K562 (cell line): ENCODE measurements around the gene EXOSC2. TPM values are rescaled to one million over a fixed set of nuclear protein-coding genes. Genes with fewer than 3 reads are reported as not detected.

Source experiments
- ATF4 ChIP-seq: fragments of 450-650 bp; formaldehyde crosslinking; IDR thresholded peaks from 2 replicates; pipeline ENCODE4 v1.4.0; 2022; ENCODE audit warnings: mild to moderate bottlenecking, moderate library complexity
- CREB3L1 ChIP-seq: fragments of 450-650 bp; IDR thresholded peaks from 2 replicates; pipeline ENCODE4 v1.6.1; 2014; ENCODE audit warnings: low read depth, mild to moderate bottlenecking, moderate library complexity, borderline replicate concordance
- EP300 ChIP-seq: IDR thresholded peaks from 2 replicates; pipeline ENCODE4 v1.6.1; 2012; ENCODE audit warnings: low read length, improper control_type of control experiment
- GABPA ChIP-seq: fragments of 200-800 bp; sonication (Bioruptor generic); conservative IDR thresholded peaks from 2 replicates; pipeline ENCODE4 v1.6.1; 2016; ENCODE audit warnings: low read depth, missing genetic modification characterization, missing compliant biosample characterization
- MCM7 ChIP-seq, 2 experiments: fragments of 450-650 bp; IDR thresholded peaks; 2 replicates each; pipeline ENCODE4 v1.6.1; 2016 to 2018
- MIER1 ChIP-seq: fragments of 450-650 bp; IDR thresholded peaks from 2 replicates; pipeline ENCODE4 v1.6.1; 2016; ENCODE audit warnings: antibody characterized with exemption, mild to moderate bottlenecking, low read depth
- RAD21 ChIP-seq, 2 experiments: fragments of 250-450 bp in 1 of 2; fragments of 450-650 bp in 1 of 2; sonication (Bioruptor Pico) in 1 of 2; formaldehyde crosslinking in 1 of 2; IDR thresholded peaks in 1 of 2; conservative IDR thresholded peaks in 1 of 2; 2 replicates each; pipeline versions ENCODE4 v1.4.0 to v1.8.0; 2020 to 2022; ENCODE audit warnings: mild to moderate bottlenecking in 2 of 2, moderate library complexity in 1 of 2
- RBFOX2 ChIP-seq: fragments of 200-400 bp; formaldehyde crosslinking; IDR thresholded peaks from 2 replicates; pipeline ENCODE4 v1.6.1; 2017; ENCODE audit warnings: low read depth, mild to moderate bottlenecking, low read length, moderate library complexity
- TAF9B ChIP-seq: fragments of 450-650 bp; IDR thresholded peaks from 2 replicates; pipeline ENCODE4 v1.6.1; 2018; ENCODE audit warnings: mild to moderate bottlenecking; ENCODE audit not compliant: partially characterized antibody
- TGIF2 ChIP-seq: sonication (generic); formaldehyde crosslinking; IDR thresholded peaks from 2 replicates; pipeline ENCODE4 v1.8.1; 2022; ENCODE audit warnings: mild to moderate bottlenecking, missing genetic modification reagents, moderate library complexity
- ZFPM2 ChIP-seq: fragments of 250-450 bp; sonication (Bioruptor Pico); IDR thresholded peaks from 2 replicates; pipeline ENCODE4 v1.5.1; 2022; ENCODE audit warnings: mild to moderate bottlenecking
- ZFX ChIP-seq: sonication (generic); formaldehyde crosslinking; IDR thresholded peaks from 2 replicates; pipeline ENCODE4 v1.8.0; 2022; ENCODE audit warnings: mild to moderate bottlenecking, missing genetic modification reagents, moderate library complexity
- polyA plus RNA-seq, 8 experiments: library from polyadenylated mRNA; depleted of rRNA in 4 of 8; stranded (reverse) in 5 of 8; unstranded in 3 of 8; fragments of >200 nt; fragmentation: Nextera tagmentation in 2 of 8; fragmentation: Illumina TruSeq in 1 of 8; extraction: Ambion mirVana in 2 of 8; extraction: Trizol in 1 of 8; gene quantifications; 2 replicates each; pipeline versions ENCODE4 v1.2.1 to v1.2.3, GENCODE V29; 2011 to 2014; ENCODE audit warnings: inconsistent platforms in 1 of 8, missing spikeins in 1 of 8
- total RNA-seq, 7 experiments: library from RNA; depleted of rRNA in 6 of 7; stranded (reverse); fragments of >200 nt in 6 of 7; fragmentation: Illumina TruSeq in 2 of 7; extraction: Trizol in 2 of 7; gene quantifications; 2 replicates each; pipeline versions ENCODE4 v1.2.1 to v1.2.3, GENCODE V29; 2011 to 2021; ENCODE audit warnings: low replicate concordance in 1 of 7
- TF ChIP-seq, protein P1 (sequence below): fragments of 450-650 bp; formaldehyde crosslinking; conservative IDR thresholded peaks from 2 replicates; pipeline ENCODE4 v1.4.0; 2022; ENCODE audit warnings: mild to moderate bottlenecking, missing genetic modification characterization

EXOSC2 gene
- total and polyA plus RNA-seq, 9 of the 15 experiments (the other 6 are each of a cell fraction or from before 2014, with no cell fraction given) = 46.0 to 101 (median 77.6) TPM

DNA sequence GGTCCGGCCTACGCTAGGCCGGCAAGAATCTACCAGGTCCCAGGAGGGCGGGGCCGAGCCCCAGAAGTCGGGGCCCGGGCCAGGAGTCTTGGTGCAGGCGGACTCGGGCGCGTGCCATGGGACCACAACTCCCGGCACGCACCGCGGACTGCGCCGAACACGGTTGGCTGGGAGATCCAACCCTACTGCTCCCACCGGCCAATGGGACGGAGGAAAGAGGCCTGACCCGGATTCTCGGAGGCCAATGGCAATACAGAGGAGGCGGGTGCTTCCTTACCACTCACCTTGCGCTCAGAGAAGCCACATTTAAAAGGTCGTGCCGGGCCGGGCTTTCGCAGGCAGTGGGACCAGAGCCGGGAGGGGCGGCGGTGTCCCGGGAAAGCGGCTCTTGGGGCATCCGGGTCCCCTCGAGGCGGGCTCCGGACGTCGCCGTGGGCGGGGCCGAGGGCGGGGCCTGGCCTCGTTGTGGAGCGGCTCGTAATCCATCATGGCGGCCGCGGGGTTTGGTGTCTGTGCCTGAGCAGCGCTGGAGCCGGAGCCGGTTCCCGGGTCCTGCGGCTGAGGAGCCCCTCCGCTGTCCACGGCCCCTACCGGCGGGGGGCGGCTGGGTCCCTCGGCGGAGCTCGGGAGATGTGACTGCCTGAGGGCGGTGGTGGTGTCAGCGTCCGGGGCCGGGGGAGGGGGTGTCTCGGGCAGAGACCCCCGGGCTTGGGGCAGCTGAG is 19.1 kb downstream of the EXOSC2 start (continued):
- no peak for TF ChIP-seq RAD21 (CRISPR knock-in tag; conservative IDR thresholded peaks at IDR 0.05 in 1 of 2, IDR thresholded peaks at IDR 0.05 in 1 of 2)
- no peak for TF ChIP-seq MIER1
- TF ChIP-seq ZFX = peak; percentile 88
- peak; percentile 52 for TF ChIP-seq GABPA (tag)
- TF ChIP-seq CREB3L1 = peak; percentile 84
- TF ChIP-seq, protein P1, sequence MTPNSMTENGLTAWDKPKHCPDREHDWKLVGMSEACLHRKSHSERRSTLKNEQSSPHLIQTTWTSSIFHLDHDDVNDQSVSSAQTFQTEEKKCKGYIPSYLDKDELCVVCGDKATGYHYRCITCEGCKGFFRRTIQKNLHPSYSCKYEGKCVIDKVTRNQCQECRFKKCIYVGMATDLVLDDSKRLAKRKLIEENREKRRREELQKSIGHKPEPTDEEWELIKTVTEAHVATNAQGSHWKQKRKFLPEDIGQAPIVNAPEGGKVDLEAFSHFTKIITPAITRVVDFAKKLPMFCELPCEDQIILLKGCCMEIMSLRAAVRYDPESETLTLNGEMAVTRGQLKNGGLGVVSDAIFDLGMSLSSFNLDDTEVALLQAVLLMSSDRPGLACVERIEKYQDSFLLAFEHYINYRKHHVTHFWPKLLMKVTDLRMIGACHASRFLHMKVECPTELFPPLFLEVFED (CRISPR knock-in tag) = no peak
- peak; percentile 95 for TF ChIP-seq RBFOX2
- TF ChIP-seq EP300 = no peak
- no peak for TF ChIP-seq MCM7 (IDR thresholded peaks at IDR 0.05)
- peak; percentile 77 for TF ChIP-seq TAF9B
- TF ChIP-seq ZFPM2 (CRISPR knock-in tag) = no peak
- TF ChIP-seq TGIF2 = no peak
- no peak for TF ChIP-seq ATF4 (CRISPR knock-in tag)
